Measurements from ENCODE around the gene SRSF4.
A peak's percentile ranks its signal among the peaks of the same experiment; 100 is the strongest.
"Not testable (repeated sequence)": the region's sequence is repeated elsewhere in the genome, so short reads cannot be mapped to it uniquely, and the experiment has no call there.

The SRSF4 gene

DNA sequence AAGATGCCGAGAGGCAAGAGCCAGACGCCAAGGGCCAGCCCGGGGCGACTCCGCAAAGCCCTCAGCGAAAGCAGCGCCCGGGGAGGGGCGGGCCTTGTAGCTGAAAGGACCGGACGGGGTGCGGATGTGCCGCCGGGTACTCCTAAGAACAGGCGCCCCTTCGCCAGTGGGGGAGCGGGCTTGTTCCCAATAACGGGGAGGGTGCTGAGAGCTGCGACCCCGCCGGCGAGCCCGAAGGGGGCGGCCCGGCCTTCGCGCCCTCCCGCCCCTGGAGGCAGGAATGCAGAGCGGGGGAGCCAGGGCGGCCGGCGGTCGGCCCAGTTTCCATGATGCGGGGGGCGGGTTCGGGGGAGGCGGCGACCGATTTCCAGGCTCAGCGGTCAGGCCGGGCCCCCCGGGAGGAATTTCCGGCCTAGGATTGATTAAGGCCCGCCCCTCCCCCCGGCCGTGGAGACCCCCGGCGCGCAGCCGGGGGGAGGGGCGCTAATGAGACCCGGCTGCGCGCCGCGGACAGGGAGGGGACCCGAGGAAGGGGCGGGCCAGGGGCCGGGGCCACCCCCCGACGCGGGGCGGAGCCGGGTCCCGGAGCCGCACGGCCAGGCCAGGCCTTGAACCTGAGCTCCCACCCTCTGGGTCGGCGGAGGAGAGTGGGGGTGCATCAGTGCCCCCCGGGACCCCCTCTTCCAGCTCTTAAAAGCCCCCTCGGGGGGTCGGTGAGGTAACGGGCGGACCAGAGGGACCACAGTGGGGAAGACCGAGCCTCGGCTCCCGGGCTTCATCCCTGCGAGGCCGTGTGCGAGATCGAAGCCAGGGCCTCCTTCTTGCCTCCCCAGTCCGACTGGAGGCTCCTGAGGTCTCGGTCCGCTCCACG lies 57.1 kb downstream of the SRSF4 start:
- peak; percentile 90 for DNase-seq

DNA sequence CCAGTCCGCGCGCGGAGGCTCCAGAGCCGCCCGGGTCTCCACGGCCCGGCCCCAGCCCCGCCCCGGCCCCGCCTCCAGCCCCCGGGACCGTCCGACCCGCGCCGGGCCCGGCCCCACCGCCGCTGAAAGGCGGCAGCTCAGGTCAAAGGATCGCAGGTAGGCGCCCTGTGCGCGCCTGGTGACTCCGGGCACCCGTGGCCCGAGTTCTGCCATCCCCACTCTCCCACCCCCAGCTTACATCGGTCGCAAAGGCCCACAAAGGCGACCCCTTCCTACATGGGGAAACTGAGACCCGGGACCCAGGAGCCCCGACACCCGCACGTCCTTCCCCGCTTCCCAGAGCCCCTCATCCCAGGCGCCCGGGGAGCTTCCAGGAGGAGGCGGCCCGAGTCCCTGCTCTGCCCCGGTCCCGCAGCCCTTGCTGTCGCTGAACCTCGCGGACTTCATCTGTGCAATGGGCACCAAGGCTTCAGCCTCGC lies 57.8 kb downstream of the SRSF4 start, which contains the start of gene TMEM200B:
Gene TMEM200B (minus strand): TSS at position 17 of the 479 bp plus-strand sequence. CDS start 2,075 bp downstream, outside the sequence.
- DNase-seq = peak; percentile 37

DNA sequence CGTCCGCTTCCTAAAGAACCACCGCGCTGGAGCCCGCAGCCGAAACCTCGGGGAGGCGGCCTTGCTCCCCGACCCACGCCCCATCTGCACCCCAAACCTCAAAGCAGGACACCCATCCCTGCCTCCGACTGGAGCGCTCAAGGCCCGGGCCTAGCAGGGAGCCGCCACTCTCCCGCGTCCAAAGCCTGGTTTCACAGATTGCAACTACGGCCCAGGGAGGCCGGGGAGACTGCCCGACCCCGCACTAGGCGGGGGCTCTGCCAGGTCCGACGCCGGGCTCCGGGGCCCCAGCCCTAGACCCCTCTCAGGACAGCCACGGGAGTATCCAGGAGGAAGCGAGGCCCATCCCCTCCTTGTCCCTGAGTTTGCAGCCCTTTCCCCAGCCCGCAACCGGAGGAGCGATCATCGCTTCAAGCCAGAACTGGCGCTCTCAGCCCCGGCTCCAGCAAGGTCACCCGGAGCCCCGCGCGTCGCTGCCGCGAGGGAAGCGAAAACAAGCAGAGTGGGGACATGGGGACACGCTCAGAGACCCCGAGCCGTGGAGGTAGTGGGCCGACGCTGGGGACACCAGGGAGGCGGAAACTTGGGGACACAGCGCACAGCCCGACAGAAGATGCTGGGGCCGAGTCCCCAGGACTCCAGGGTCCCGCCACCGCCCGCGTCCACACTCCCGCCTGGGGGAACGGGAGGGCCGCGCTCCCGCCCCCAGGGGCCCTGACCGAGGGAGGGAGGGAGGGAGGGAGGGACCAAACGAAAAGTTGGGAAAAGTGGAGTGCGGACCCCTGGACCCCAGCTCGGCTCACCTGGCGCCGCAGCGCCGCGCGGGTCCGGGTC lies 58.4 kb downstream of the SRSF4 start:
- DNase-seq = peak; percentile 53

DNA sequence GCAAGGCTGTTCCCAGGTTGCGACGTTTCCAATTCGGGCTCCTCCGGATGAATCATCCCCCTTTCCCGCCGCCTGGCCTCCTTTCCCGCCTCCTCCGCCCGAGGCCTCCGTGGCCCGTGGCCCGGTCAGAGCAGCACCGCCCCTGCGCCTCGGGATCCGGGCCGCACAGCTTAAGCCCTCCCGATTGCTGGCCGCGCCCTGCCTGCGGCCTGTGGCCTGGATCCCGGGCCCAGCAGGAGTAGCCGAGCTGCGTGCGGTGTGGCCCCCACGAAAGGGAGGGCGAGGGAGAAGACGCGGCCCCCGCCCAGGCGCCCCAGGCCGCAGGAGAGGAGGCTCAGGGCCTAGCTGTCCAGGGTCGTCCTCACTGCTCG lies 59.0 kb downstream of the SRSF4 start:
- DNase-seq = peak; percentile 85

DNA sequence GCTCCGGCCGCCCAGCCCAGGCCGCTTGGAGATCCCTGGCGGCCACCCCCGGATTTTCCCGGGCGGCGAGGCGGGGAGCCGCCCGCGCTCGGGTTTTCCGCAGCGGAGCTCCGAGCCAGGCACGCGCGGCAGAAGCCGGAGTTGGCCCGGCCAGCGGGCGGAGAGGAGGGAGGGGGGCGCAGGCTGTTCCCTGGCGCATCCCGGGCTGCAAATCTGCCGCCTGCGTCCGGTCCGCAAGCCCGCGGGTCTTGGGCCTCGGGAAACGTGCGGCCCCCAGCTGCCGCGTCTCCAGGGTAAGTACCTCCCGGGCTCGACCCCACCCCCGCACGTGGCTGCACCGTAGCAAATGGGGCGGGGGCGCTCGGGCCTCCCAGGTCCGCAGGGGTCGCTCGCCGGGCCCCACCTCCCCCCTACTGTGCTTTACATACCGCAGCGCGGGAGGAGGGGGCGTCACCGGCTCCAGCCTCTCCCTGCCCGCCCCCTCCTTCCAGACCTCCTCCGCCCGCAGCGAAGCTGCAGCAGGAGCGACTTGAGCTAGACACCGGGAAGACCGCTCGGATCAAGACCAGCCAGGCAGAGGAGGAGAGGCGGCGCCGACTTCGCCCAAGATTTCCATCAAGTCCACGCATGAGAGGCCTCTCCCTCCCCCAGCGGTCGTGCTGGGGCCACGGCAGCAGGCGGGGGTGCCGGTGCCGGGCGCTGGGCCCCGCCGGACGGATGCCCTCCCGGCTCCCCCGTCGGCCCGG lies 59.6 kb downstream of the SRSF4 start:
- DNase-seq = peak; percentile 66

DNA sequence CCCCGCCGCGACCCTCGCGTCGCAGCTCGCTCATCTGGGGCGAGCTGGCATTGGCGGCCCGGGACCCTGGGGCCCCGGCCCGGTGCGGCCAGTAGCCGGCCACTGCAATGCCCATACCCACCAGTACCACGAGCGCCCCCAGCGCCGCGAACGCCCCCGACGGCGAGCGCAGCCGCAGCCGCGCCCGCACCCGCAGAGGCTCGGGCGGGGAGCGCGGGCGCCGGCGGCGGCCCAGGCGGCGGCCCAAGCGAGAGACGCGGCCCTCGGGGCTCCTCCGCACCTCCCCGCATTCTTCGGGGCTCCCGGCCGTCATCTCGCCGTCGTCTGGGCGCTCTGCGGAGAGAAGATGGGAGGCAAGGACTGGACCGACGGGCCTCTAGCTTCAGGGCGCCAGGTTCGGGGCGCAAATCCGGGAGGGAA lies 60.2 kb downstream of the SRSF4 start:
- peak; percentile 33 for DNase-seq

DNA sequence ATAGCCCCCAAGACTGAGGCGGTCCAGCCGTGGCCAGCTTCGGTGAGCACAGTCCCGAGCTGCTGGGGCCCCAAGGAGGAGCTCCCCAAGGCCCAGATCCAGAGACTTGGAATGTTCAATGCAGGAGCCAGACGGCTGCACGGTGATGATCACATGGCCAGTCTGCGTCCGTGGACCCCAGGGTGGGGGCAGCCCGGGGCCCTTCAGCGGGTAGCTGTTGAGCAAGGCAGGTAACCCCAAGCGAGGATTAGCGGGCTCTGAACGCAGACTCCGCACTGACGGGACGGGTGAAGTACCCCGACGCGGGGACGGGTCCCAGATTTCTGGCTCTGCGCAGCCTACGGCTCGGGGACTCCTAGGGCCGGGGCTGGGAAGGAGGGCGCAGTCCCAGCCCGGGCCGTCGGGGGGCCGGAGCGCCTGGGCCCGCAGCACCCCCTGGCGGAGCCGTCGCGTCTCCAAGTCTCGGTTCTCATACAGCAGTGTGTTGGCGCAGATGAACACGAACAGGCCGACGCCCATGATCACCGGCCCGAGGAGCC lies 60.7 kb downstream of the SRSF4 start:
- DNase-seq = peak; percentile 71

DNA sequence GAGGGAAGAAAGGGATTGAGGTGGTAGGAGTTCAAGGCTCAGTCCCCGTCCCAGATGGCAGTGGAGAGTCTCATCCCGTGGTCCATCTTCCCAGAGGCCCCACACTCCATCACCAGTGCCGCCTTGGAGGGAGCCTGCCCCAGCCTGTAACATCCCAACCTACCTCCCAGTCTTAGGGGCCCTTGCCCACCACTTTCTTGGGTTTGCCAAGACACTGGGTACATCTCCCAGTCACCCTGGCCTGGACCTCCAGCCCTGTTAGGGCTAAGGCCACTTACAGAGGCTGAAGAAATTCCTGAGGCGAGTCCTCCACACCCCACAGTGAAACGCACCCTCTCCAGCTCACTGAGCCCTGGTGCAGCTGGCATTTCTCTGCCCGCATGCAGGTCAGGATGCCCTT lies 61.3 kb downstream of the SRSF4 start:
- DNase-seq = no peak

DNA sequence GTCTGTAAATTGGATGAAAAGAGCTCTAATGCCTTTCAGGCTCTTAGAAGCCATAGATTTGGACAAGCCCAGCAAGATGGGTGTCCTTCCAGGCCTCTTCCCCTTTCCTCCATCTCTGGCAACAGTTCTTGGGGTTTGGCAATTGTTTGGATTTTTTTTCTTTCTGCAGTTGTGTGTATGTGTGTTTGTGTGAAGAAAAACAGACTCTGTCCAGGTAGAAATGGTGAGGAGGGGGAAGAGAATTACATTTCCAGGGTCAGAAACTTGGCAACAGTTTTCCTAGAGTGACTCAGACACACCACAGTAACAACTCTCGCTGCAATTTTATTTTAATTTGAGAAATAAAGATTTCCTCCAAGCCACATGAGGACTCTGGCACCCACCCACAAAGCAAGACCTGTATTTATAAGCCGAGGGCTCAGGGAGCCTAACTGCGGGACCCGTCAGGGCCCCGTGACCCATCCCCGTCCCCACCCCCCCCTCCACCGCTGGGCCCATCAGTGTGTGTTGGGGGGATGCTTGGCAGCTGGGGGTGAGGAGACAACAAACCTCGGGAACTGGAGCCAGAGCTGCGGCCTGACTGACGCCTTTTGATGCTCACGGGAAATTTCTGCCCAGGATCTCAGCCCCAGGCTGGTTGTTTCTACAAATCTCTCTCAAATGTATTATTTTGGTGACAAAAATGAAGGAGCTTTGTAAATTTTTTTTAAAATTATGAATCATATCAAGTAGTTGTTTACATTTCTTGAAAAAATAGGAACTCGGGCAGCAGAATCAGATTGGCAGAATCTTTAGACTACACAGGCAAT lies 62.4 kb downstream of the SRSF4 start:
- peak; percentile 12 for DNase-seq

DNA sequence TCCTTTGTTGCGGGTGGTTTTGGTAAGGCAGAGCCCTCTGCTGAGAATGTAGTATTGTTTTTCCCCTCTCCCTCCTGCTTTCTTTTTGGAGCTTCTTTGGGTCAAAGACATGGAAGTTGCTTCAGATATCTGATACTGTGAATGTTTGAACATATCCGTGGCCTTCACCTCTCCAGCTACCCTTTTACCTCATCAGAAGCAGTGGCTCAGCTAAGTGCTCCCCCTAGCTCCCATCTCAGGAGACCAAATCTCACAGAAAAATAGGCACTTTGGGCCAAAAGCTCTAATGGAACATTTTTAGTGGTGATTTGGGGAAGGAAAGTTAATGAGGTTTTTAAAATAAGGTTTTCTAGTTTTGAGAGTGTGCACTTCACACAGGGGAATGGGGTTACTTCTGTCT lies 64.3 kb downstream of the SRSF4 start:
- DNase-seq = no peak

DNA sequence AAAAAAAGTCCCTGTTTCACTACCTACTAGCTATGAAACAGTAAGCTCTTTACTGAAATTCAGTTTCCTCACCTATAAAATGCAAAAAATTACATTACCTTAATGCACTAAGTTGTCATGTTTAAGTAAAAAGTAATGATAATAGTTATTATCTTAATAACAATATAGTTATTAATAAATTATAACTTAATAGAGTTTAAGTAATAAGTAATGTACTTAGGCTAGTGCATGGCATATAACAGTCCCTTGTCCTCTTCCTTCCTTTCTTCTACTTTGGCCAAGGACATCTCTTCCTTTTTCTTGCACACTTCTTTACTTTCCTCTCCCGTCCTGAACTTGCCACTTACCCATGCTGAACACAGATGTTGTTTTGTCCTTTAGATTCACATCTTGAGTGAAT lies 67.0 kb downstream of the SRSF4 start:
- DNase-seq = no peak

DNA sequence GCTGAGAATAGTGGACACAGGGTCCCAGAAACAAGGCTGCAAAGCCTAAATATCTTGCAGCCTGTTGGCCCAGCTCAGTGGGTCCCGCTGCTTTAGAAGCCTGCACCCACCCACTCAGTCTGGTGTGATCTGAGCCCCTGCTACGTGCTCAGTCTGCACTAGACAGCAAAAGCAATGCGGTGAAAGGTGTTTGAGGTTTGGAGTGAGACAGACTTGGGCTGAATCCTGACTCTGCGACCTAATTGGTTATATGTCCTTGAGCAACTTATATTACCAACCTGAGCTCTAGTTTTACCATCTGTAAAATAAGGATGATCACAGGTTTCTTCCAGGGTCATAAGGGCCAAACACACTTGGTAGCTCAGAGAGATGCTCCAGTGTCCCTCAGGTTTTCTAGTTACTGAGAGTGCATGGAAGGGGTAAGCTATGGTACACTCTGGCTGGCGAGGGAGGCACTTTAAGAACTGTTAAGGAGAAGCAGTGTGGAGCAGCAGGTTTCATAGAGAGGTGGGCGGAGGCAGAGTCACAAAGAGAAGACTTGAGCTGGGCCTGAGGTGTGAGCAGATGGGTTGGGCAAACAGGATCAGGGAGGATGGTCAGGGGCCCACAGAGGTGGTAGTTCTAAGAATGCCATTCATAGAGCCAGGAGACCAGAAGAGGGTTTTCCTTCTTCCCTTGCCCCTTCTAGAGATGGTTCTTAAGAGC lies 68.1 kb downstream of the SRSF4 start:
- DNase-seq = no peak

DNA sequence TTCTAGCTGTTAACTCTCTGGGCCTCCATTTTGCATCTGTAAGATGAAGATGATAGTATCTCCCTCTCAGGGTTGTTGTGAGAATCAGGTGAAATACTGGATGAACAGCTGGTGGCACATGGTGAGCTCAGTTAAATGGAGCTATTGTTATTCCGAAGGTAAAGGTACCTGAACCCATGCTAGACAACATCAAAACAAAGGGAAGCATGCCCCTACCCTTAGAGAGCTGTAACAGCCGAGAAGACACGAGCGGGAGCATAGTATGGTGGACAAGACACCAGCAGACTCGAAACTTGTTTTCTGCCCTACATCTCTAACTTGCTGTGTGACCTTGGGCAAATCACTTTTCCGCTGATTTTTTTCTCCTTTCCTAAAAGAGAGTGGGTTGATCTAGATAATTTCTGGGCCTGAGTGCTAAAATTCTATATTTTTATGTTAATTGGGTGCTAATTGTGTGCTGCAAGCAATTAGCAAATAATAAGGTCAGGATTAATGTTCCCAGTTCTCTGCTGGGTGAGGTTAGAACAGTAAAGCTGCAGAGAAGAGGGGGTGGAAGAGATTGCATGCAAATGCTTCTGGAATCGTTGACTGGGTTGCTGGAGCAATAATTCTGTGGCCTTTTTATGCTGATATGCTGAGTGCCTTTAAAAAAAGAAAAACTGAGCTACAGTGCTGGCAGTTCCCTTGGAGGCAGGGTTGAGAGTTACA lies 68.8 kb downstream of the SRSF4 start:
- no peak for DNase-seq

DNA sequence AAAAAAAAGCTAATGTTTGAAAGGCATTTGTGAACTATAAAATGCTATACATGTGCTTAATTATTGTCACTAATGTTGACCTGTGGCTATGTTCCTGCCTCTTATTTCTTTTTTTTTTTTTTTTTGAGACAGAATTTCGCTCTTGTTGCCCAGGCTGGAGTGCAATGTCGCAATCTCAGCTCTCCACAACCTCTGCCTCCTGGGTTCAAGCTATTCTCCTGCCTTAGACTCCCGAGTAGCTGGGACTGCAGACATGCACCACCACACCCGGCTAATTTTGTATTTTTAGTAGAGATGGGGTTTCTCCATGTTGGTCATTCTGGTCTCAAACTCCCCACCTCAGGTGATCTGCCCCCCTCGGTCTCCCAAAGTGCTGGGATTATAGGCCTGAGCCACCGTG lies 73.7 kb downstream of the SRSF4 start:
- not testable (repeated sequence) for DNase-seq

DNA sequence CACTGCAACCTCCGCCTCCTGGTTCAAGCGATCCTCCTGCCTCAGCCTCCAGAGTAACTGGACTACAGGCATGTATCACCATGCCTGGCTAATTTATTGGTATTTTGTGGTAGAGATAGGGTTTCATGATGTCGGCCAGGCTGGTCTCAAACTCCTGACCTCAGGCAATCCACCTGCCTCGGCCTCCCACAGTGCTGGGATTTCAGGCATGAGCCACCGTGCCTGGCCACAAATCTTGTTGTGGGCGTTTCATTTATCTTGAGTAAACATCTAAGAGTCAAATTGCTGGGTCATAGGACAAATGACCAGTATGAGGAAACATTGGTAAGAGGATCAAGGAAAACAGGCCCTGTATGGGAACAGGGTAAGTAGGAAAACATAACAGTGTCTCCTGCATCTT lies 75.9 kb downstream of the SRSF4 start:
- DNase-seq = no peak

DNA sequence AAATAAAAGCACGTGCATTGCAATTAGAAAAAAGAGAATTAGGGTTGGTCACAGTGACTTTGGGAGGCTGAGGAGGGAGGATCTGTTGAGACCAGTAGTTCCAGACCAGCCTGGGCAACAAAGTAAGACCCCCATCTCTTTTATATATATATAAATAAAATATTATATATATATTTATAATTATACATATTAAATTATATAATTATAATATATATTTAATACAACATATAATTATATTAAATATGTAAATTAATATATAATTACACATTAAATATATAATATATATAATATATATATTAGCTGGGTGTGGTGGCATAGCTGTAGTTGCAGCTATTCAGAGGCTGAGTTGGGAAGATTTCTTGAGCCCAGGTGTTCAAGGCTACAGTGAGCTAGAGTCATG lies 81.2 kb downstream of the SRSF4 start:
- no peak for DNase-seq

DNA sequence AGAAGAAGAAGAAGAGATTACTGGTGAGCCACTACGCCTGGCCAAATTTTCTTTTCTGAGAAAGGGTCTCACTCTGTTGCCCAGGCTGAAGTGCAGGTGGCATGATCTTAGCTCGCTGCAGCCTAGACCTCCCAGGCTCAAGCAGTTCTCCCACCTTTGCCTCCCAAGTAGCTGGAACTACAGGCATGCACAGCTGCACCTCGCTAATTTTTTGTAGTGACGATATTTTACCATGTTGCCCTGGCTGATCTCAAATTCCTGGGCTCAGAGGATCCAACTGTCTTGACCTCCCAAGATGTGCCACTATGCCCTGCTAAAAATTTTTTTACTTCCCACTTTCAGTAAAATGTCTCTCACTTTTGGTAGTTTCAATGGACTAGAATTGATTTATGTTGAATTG lies 82.4 kb downstream of the SRSF4 start:
- DNase-seq = no peak

Data from fibroblast of skin of right biceps (primary cell).